ENCODE data around the gene BTBD16.

The BTBD16 gene

GRCh38 chr10:122298206-122298597 is 27.1 kb downstream of the BTBD16 start:
- DNase-seq, result no peak
- Histone ChIP-seq H3K27ac (no peak overlapping the region), H3K27me3 (ENCODE audit: insufficient read depth, low read depth, severe bottlenecking) (no peaks in the 10 kb centered on the region), H3K9me3 (ENCODE audit: severe bottlenecking) (no peaks in the 10 kb centered on the region), H3K4me3 (ENCODE audit: low read depth, low read length) (no peak overlapping the region), H3K36me3 (no peaks in the 10 kb centered on the region)
- TF ChIP-seq, protein P1, sequence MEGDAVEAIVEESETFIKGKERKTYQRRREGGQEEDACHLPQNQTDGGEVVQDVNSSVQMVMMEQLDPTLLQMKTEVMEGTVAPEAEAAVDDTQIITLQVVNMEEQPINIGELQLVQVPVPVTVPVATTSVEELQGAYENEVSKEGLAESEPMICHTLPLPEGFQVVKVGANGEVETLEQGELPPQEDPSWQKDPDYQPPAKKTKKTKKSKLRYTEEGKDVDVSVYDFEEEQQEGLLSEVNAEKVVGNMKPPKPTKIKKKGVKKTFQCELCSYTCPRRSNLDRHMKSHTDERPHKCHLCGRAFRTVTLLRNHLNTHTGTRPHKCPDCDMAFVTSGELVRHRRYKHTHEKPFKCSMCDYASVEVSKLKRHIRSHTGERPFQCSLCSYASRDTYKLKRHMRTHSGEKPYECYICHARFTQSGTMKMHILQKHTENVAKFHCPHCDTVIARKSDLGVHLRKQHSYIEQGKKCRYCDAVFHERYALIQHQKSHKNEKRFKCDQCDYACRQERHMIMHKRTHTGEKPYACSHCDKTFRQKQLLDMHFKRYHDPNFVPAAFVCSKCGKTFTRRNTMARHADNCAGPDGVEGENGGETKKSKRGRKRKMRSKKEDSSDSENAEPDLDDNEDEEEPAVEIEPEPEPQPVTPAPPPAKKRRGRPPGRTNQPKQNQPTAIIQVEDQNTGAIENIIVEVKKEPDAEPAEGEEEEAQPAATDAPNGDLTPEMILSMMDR (IDR thresholded peaks at IDR 0.05; ENCODE audit: low read depth, low read length), result no peak

DNA sequence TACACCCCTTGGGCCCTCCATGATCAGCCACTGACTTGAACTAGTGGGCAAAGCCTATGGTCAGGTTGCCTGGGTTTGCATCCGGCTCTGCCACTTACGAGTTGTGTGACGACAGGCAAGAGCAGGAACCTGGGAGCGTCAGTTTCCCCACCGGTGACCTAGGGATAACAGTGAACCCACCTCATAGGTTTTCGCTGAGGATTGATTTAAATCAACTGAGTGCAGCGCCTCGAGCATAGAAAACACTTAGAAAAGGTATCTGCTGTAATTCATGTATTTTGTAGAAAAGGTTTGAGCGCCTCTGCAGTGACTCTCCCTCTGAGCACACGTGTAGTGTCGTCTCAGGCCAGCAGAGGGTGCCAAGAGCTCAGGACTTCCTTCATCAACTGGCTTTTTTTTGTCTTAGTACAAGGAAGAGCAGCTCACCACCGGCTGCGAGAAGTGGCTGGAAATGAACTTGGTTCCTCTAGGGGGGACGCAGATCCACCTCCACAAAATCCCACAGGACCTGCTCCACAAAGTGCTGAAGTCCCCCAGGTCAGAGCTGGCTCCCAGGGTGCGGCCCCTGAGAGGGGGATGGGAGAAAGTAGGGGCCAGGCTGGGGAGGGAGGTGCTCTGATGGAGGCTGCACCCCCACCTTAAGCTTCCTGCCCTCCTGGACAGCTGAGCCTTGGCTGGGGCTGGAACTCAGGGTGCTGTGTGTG is 27.7 kb downstream of the BTBD16 start:
- Histone ChIP-seq H3K27me3 (ENCODE audit: insufficient read depth, low read depth, severe bottlenecking) (no peaks in the 10 kb centered on the region), H3K9me3 (ENCODE audit: severe bottlenecking) (no peaks in the 10 kb centered on the region), H3K36me3 (no peaks in the 10 kb centered on the region), H3K4me3 (ENCODE audit: low read depth, low read length) (peak overlapping the region; percentile 29), H3K27ac (no peak overlapping the region)
- TF ChIP-seq, protein P1 (IDR thresholded peaks at IDR 0.05; ENCODE audit: low read depth, low read length), result peak; percentile 84
- peak; percentile 66 for DNase-seq

DNA sequence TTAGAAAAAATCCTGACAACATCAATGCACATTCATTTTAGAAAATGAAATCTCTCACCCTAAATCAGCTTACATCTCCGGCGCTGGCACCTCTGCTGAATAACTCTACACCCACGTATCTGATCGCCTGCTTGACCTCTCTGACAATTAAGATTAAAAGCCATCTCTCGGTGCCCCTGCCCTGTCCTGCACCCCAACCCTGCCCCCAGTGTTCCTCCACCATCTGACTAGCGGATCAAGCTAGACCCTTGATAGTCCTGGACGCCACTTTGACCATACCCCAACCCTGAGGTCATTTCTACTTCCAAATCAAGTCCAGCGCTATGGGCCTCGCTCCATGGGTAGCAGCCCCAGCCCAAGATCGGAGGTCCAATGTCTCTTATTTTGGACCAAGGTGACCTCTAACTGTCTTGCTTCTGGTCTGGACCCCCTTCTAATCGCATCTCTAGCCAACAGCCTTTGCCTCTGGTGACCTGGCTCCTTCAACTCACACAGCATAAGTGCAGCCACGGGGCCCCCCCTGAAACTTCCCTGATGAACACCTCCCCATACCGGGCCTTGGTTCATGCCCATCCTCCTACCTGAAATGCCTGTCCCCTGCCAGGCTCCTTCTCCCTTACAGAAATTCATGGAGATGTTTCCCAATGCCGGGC is 28.5 kb downstream of the BTBD16 start:
- Histone ChIP-seq H3K36me3 (no peaks in the 10 kb centered on the region), H3K9me3 (ENCODE audit: severe bottlenecking) (no peaks in the 10 kb centered on the region), H3K27ac (no peak overlapping the region), H3K27me3 (ENCODE audit: insufficient read depth, low read depth, severe bottlenecking) (no peaks in the 10 kb centered on the region), H3K4me3 (ENCODE audit: low read depth, low read length) (no peak overlapping the region)
- DNase-seq, result no peak
- TF ChIP-seq, protein P1 (IDR thresholded peaks at IDR 0.05; ENCODE audit: low read depth, low read length), result no peak

GRCh38 chr10:122301055-122301810 is 30.1 kb downstream of the BTBD16 start:
- TF ChIP-seq, protein P1 (IDR thresholded peaks at IDR 0.05; ENCODE audit: low read depth, low read length), result no peak
- Histone ChIP-seq H3K27me3 (ENCODE audit: insufficient read depth, low read depth, severe bottlenecking) (no peaks in the 10 kb centered on the region), H3K27ac (no peak overlapping the region), H3K4me3 (ENCODE audit: low read depth, low read length) (no peak overlapping the region), H3K36me3 (no peaks in the 10 kb centered on the region), H3K9me3 (ENCODE audit: severe bottlenecking) (peaks cover 2% of the 10 kb centered on the region)
- no peak for DNase-seq

GRCh38 chr10:122301811-122302115 is 30.7 kb downstream of the BTBD16 start:
- Histone ChIP-seq H3K4me3 (ENCODE audit: low read depth, low read length) (no peak overlapping the region), H3K9me3 (ENCODE audit: severe bottlenecking) (peaks cover 2% of the 10 kb centered on the region), H3K27ac (no peak overlapping the region), H3K27me3 (ENCODE audit: insufficient read depth, low read depth, severe bottlenecking) (no peaks in the 10 kb centered on the region), H3K36me3 (no peaks in the 10 kb centered on the region)
- TF ChIP-seq, protein P1 (IDR thresholded peaks at IDR 0.05; ENCODE audit: low read depth, low read length), result no peak
- no peak for DNase-seq
